K562 (cell line): ENCODE measurements around the gene FLAD1. TPM values are rescaled to one million over a fixed set of nuclear protein-coding genes. Genes with fewer than 3 reads are reported as not detected.

Experiments used
- GABPB1 ChIP-seq: sonication (generic); formaldehyde crosslinking; IDR thresholded peaks from 2 replicates; pipeline ENCODE4 v1.8.0; 2022; ENCODE audit warnings: mild to moderate bottlenecking, missing genetic modification reagents
- MITF ChIP-seq: IDR thresholded peaks from 2 replicates; pipeline ENCODE4 v1.6.1; 2014; ENCODE audit warnings: antibody characterized with exemption
- ZNF511 ChIP-seq: sonication (generic); formaldehyde crosslinking; IDR thresholded peaks from 2 replicates; pipeline ENCODE4 v1.8.0; 2022; ENCODE audit warnings: mild to moderate bottlenecking, missing genetic modification reagents
- polyA plus RNA-seq, 8 experiments: library from polyadenylated mRNA; depleted of rRNA in 4 of 8; stranded (reverse) in 5 of 8; unstranded in 3 of 8; fragments of >200 nt; fragmentation: Nextera tagmentation in 2 of 8; fragmentation: Illumina TruSeq in 1 of 8; extraction: Ambion mirVana in 2 of 8; extraction: Trizol in 1 of 8; gene quantifications; 2 replicates each; pipeline versions ENCODE4 v1.2.1 to v1.2.3, GENCODE V29; 2011 to 2014; ENCODE audit warnings: inconsistent platforms in 1 of 8, missing spikeins in 1 of 8
- total RNA-seq, 7 experiments: library from RNA; depleted of rRNA in 6 of 7; stranded (reverse); fragments of >200 nt in 6 of 7; fragmentation: Illumina TruSeq in 2 of 7; extraction: Trizol in 2 of 7; gene quantifications; 2 replicates each; pipeline versions ENCODE4 v1.2.1 to v1.2.3, GENCODE V29; 2011 to 2021; ENCODE audit warnings: low replicate concordance in 1 of 7
- TF ChIP-seq, protein P1 (sequence below): IDR thresholded peaks from 2 replicates; pipeline ENCODE4 v1.6.1; 2016; ENCODE audit warnings: missing genetic modification characterization, missing compliant biosample characterization

FLAD1 gene
- total and polyA plus RNA-seq, 9 of the 15 experiments (the other 6 are each of a cell fraction or from before 2014, with no cell fraction given) = 24.9 to 85.8 (median 67.0) TPM

DNA sequence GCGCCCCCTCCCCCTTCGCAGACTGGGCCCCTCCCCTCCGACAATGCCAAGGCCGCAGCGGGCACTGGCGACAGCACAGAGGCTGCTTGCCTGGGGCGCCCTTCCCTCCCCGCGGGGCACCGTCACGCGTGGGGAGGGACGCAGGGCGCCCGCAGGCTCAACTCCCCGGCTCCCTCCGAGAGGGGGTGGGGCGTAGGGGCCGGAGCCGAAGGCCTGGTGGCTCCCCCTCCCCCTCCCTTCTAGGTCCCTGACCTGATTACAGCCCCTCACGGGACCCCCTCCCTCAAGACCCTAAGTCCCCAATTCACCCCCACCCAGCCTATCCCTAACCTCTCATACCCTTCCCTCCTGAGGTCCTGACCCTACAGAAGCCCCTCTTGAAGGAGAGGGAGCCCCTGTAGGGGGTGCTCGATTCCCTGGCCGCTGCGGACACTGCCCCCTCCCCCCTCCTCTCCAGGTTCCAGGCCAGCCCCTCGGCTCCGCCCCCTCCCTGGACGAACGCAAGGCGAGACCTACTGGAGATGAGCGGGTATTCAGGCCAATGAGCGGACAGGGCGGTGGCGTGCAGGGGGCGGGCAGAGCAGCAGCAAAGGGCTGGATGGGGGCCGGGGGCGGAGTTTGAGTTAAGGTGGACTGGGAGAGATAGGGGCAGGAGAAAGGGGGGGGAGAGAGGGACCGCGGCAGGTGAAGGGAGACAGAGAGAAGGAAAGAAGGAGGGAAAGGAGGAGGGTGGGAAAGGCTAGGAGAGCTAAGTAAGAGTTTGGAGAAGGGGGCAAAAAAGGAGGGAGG is 18.7 kb downstream of the FLAD1 start (continued):
- TF ChIP-seq, protein P1, sequence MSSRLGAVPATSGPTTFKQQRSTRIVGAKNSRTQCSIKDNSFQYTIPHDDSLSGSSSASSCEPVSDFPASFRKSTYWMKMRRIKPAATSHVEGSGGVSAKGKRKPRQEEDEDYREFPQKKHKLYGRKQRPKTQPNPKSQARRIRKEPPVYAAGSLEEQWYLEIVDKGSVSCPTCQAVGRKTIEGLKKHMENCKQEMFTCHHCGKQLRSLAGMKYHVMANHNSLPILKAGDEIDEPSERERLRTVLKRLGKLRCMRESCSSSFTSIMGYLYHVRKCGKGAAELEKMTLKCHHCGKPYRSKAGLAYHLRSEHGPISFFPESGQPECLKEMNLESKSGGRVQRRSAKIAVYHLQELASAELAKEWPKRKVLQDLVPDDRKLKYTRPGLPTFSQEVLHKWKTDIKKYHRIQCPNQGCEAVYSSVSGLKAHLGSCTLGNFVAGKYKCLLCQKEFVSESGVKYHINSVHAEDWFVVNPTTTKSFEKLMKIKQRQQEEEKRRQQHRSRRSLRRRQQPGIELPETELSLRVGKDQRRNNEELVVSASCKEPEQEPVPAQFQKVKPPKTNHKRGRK (tag) = no peak
- TF ChIP-seq GABPB1 (CRISPR knock-in tag) (0 out of 2 replicates have a peak, but pooled peaks have one; percentile 37), MITF (no peak), ZNF511 (CRISPR knock-in tag) (no peak)
